Fibroblast of mammary gland (primary cell): ENCODE measurements around the gene GLCE.

ENCODE experiments used
- DNase-seq: peaks from one replicate; pipeline ENCODE4 v3.0.0-alpha.2; 2010; ENCODE audit warnings: low read depth
- H3K4me3 ChIP-seq: 2 replicates; pipeline ENCODE4 v1.5.1; 2011; ENCODE audit warnings: low read depth, mild to moderate bottlenecking, low read length, moderate library complexity; ENCODE audit not compliant: control insufficient read depth
- TF ChIP-seq, protein P1 (sequence below): conservative IDR thresholded peaks from 2 replicates; pipeline ENCODE4 v1.5.1; 2011; ENCODE audit warnings: low read depth, low read length, inconsistent platforms; ENCODE audit not compliant: control insufficient read depth, insufficient read depth

The GLCE gene

DNA sequence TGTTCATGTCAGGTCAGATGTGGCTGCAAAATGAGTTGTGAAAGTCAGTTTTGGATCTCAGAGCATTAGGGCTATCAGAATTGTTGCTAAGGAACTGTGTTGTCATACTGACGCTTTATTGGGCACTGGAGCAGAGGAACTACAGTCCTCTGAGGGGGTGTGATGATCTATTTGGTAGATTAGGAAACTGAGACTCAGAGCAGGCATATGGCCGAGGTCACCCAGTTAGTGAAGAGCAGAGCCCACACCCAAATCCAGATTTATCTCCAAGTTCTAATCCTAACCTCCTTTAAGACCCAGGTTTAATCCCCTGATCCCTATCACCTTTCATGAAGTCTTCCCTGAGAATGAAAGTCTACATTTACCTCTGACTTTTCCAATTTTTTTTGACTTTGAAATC is 25.6 kb upstream of the GLCE start:
- DNase-seq, result no peak
- H3K4me3 ChIP-seq, result no peak overlapping the region
- TF ChIP-seq, protein P1, sequence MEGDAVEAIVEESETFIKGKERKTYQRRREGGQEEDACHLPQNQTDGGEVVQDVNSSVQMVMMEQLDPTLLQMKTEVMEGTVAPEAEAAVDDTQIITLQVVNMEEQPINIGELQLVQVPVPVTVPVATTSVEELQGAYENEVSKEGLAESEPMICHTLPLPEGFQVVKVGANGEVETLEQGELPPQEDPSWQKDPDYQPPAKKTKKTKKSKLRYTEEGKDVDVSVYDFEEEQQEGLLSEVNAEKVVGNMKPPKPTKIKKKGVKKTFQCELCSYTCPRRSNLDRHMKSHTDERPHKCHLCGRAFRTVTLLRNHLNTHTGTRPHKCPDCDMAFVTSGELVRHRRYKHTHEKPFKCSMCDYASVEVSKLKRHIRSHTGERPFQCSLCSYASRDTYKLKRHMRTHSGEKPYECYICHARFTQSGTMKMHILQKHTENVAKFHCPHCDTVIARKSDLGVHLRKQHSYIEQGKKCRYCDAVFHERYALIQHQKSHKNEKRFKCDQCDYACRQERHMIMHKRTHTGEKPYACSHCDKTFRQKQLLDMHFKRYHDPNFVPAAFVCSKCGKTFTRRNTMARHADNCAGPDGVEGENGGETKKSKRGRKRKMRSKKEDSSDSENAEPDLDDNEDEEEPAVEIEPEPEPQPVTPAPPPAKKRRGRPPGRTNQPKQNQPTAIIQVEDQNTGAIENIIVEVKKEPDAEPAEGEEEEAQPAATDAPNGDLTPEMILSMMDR, result no peak

DNA sequence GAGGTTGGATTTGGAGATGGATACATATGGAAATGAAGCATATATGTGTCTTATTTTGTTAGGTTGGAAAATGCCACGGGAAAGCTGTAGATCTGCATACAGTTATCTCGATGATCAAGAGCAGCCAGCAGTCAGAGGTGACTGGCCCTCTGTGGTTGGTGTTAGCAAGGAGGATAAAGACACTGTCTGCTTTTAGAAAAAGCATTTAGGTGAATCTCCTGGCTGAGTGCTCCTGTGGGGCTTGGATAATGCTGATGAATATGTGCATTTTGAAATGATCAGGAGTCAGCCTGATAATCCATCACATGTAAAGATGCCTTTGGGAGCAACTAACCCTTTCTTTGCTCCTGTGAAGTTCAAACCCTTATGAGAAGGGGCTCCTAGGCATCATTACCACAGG is 24.9 kb upstream of the GLCE start:
- no peak overlapping the region for H3K4me3 ChIP-seq
- TF ChIP-seq, protein P1, result no peak
- DNase-seq, result no peak

DNA sequence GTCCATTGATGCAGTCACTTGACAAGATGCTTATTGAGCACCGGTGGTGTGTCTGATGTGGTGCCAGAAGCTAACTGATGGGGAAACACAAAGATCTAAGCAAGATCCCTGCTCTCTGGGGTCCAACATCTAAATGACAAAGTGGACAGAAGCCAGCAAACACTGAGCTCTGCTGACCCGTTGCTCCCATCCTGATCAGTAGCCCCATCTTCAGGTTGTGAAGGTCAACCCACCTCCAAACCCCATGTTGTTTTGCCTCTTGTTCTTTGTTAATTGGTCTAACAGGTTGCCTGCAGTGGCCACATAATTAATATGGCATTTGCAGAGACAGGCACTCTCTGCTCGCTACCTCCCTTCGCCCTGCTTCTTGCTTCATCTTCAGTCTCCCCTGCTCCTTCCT is 21.5 kb upstream of the GLCE start:
- no peak for DNase-seq
- no peak overlapping the region for H3K4me3 ChIP-seq
- TF ChIP-seq, protein P1, result no peak

DNA sequence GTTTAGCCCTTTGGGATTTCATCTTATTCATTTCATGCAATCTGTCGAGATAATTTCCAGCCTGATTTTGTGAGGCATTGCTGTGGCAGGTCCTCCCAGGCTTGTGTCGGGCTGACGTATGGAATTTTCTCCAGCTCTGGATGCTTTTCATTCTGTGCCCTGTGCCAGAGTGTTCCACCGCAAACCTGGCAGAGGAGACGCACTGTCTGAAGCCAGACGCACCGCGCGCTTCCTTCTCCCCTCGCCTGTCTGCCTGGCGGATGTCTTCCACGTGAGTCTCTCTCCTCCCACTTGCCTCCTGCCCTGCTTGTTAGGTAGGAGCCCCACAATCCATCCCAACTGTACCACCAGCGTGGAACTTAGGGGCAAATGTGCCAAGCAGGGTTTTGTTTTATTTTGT is 20.1 kb upstream of the GLCE start:
- DNase-seq, result no peak
- no peak overlapping the region for H3K4me3 ChIP-seq
- TF ChIP-seq, protein P1, result no peak

DNA sequence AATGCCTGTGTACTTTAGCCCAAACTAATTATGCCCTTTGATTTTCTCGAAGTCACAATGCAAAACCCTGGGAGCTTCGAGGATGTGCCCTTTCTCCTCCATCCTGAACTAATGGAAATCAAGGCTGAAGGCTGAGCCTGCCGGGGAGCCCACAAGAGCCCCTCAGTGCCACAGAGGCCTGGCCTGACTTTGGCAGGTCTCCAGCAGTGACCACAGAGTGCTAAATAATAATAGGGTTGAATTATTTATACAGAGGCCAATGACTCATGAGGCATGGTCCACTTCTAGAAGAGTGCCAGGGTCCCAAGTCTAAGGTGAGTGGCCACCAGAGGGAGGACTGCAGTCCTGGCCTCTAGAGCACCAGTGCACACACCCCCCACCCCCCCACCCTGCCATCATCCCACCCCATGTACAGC is 19.1 kb upstream of the GLCE start:
- H3K4me3 ChIP-seq, result no peak overlapping the region
- TF ChIP-seq, protein P1, result no peak
- no peak for DNase-seq

DNA sequence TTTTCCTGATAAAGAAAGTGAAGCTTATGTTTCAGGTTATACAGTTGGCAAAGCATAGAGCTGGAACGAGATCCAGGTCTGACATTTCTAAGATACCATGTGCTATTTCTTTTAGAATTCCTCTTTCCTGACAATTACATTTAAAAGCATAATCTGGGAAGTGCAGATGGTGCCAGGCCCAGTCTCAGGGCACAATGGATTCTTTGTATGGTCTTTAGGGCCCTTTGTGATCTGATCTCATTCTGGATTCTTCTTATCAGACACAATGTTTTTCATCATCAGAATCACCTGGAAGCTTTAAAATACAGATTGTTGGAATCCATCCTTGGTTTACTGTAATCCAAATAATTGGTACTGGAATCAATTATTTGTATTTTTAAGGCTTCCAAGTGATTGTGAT is 18.6 kb upstream of the GLCE start:
- no peak overlapping the region for H3K4me3 ChIP-seq
- TF ChIP-seq, protein P1, result no peak
- no peak for DNase-seq

DNA sequence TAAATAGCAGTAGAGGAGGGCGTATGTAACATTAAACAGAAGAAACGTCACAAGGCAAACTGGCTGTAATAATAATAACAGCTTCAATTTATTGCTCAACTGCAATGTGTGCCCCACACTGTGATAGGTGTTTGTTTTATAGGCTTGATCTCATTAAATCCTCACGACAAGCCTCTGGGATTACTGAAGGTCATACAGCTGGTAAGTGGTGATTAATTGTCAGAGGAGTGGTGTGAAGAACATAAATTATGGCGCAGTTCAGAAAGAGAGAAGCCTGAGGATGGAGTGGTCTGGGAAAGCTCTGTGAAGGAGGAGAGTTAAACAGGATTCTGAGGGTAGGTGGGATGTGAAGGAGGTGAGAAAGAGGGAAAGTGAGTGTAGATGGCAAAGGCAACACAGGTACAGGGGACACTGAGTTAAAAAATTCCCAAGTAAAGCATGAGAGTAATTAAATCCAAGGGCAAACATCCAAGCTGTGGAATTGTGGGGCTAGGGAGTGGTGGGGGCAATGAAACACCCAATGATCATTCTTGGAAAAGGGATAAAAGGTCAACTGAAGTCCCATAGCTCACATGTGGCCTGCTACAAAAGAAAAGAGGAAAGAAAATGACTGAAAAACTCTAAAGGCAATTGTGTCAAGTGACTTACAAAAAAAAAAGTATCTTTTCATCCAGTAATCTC is 16.5 kb upstream of the GLCE start:
- DNase-seq, result no peak
- TF ChIP-seq, protein P1, result no peak
- no peak overlapping the region for H3K4me3 ChIP-seq
